ENCODE measurements around the gene DNAJB12.

The DNAJB12 gene

DNA sequence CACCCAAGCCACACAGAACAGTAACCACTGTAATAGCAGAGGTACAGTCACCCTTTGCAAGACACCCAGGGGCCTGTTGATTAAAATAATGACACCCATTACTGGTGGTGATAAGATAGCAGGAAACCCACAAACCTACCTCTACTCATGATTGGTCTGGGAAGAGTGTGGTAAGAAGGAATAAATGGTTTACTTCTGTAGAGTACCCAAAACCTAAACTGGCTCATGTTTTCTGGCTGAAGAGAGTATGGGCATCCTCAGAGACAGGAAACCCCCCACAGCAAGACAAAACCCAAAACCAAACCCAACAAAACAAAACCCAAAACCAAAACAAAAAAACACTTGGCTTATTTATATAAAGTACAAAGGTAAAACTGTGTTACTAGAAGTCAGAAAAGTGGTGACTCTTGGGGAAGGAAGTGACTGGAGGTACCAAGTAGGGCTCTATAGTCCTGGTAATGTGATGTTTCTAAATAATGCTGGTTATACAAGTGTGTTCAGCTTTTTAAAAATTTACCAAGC, 15.5 kb upstream of the DNAJB12 start:
- TF ChIP-seq CTCF (IDR thresholded peaks at IDR 0.05; ENCODE audit: control extremely low read depth, extremely low read depth, low read depth, missing control alignments): no peak
- ChIA-PET CTCF (no interaction called here), POLR2A (no interaction called here)
- DNase-seq (ENCODE audit: extremely low spot score): no peak

- no peak for DNase-seq (ENCODE audit: extremely low spot score)
- CTCF ChIA-PET: interaction anchor here (7.4 kb wide), 1 partner anchor 467 kb away, joined by 103 read pairs; no protein-coding TSS in a partner anchor
- POLR2A ChIA-PET: no interaction called here
- TF ChIP-seq CTCF (IDR thresholded peaks at IDR 0.05; ENCODE audit: control extremely low read depth, extremely low read depth, low read depth, missing control alignments): no peak
Observed at GRCh38 chr10:72367301-72367960, 12.7 kb upstream of the DNAJB12 start.

DNA sequence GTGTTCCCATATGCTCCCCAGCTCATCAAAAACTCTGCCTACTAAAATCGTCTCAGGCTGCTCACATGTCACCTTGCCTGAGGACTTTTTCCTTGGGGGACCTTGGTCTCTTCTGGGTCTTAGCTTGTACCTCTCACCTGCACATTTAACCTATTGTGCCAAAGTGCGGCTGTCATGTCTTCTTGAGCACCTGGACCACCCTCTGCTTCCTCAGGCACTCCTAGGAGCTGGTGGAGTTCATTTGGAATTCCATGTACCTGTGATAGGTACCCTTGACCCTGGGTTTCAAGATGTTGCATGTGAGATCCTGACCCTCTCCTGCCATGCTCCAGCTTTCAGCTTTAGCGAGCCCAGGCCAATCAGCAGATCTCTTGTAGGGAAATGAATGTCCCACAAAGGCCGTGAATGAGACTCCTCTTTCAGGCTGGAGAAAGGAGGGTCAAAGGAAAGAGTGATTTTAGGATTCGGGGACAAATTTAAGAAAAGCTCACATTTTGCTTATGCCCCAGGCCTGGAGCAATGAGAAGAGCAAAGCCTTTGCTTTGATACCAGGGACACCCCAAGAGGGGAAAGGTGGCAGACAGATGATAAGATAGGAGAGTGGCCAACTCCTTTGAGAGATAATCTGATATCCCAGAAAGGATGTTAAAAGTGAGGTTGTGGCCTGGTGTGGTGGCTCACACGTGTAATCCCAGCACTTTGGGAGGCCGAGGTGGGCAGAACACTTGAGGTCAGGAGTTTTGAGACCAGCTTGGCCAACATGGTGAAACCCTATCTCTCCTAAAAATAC, 10.6 kb upstream of the DNAJB12 start:
- TF ChIP-seq CTCF (IDR thresholded peaks at IDR 0.05; ENCODE audit: control extremely low read depth, extremely low read depth, low read depth, missing control alignments): no peak
- no peak for DNase-seq (ENCODE audit: extremely low spot score)
- CTCF ChIA-PET: interaction anchor here (0.7 to 7.4 kb wide), 25 partner anchors 10 to 698 kb away, joined by 3 to 103 read pairs (median 3); partner anchors contain the start of gene DNAJB12
- POLR2A ChIA-PET: interaction anchor here (0.5 kb wide), 1 partner anchor 704 kb away, joined by 3 read pairs; no protein-coding TSS in a partner anchor

GRCh38 chr10:72364239-72364777, 9.6 kb upstream of the DNAJB12 start:
- CTCF ChIA-PET: interaction anchor here (0.6 to 7.4 kb wide), 29 partner anchors 11 to 699 kb away, joined by 3 to 103 read pairs (median 3); partner anchors contain the start of genes ASCC1 and DNAJB12
- POLR2A ChIA-PET: interaction anchor here (0.5 to 1.0 kb wide), 2 partner anchors 705 to 731 kb away, joined by 3 read pairs; no protein-coding TSS in a partner anchor
- DNase-seq (ENCODE audit: extremely low spot score): peak; percentile 87
- TF ChIP-seq CTCF (IDR thresholded peaks at IDR 0.05; ENCODE audit: control extremely low read depth, extremely low read depth, low read depth, missing control alignments): peak; percentile 93

GRCh38 chr10:72356987-72357386, 2.3 kb upstream of the DNAJB12 start:
- TF ChIP-seq CTCF (IDR thresholded peaks at IDR 0.05; ENCODE audit: control extremely low read depth, extremely low read depth, low read depth, missing control alignments): no peak
- no peak for DNase-seq (ENCODE audit: extremely low spot score)
- ChIA-PET POLR2A (no interaction called here), CTCF (no interaction called here)

DNA sequence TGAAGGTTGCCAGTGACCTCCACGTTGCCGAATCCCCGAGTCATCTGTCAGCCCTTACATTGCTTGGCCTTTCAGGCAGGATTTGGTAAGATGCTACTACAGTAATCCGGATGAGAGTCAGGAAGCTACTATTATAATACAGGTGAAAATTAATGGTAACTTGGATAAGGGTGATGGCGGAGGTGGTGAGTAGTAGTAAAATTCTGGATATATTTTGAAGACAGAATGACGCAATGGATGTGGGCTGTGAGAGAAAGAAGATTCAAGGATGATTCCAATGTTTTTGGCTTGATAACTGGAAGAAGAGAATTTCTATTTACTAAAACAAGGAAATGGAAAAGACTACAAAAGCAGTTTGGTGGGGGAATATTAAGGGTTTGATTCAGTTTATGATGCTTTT, 1.4 kb upstream of the DNAJB12 start:
- ChIA-PET CTCF (interaction anchor here (6.2 kb wide), 1 partner anchor 8 kb away, joined by 36 read pairs; no protein-coding TSS in a partner anchor), POLR2A (no interaction called here)
- TF ChIP-seq CTCF (IDR thresholded peaks at IDR 0.05; ENCODE audit: control extremely low read depth, extremely low read depth, low read depth, missing control alignments): no peak
- DNase-seq (ENCODE audit: extremely low spot score): no peak

All from GM10248 (cell line).